Breast epithelium (tissue), 4 donors: ENCODE measurements around the gene HIGD1A. TPM values are rescaled to one million over a fixed set of nuclear protein-coding genes. Genes with fewer than 3 reads are reported as not detected.
A peak's percentile ranks its signal among the peaks of the same experiment; 100 is the strongest.

Source experiments
- DNase-seq, 2 donors: peaks; one replicate each; pipeline ENCODE4 v3.0.0-alpha.2; 2019; ENCODE audit warnings: low spot score in 2 of 2
- H3K27ac ChIP-seq, 2 donors: fragments of 200-600 bp; sonication (generic) in 1 of 2; one replicate each; pipeline ENCODE4 v1.5.1; 2016 to 2019; ENCODE audit warnings: mild to moderate bottlenecking in 1 of 2
- H3K27me3 ChIP-seq, 2 donors: fragments of 200-600 bp; sonication (generic) in 1 of 2; one replicate each; pipeline versions ENCODE4 v1.5.1 to v1.6.0; 2017 to 2019; ENCODE audit warnings: control low read depth in 1 of 2, mild to moderate bottlenecking in 1 of 2
- H3K36me3 ChIP-seq: fragments of 200-600 bp; one replicate; pipeline ENCODE4 v1.5.1; 2019
- H3K4me1 ChIP-seq, 2 donors: fragments of 200-600 bp; sonication (generic); one replicate each; pipeline ENCODE4 v1.5.1; 2016 to 2019; ENCODE audit warnings: control low read depth in 1 of 2
- H3K4me3 ChIP-seq, 3 donors: fragments of 200-600 bp; sonication (generic); 1 replicate in 2 of 3; 2 replicates in 1 of 3; pipeline ENCODE4 v1.5.1; 2016 to 2019; ENCODE audit warnings: mild to moderate bottlenecking in 3 of 3, moderate library complexity in 2 of 3
- H3K9me3 ChIP-seq, 2 donors: fragments of 200-600 bp; sonication (generic) in 1 of 2; one replicate each; pipeline ENCODE4 v1.5.1; 2016 to 2019; ENCODE audit warnings: control low read depth in 1 of 2
- CTCF ChIP-seq, 3 donors: fragments of 450-650 bp; IDR thresholded peaks; one replicate each; pipeline ENCODE4 v1.5.1; 2016 to 2017; ENCODE audit warnings: antibody characterized with exemption in 3 of 3, mild to moderate bottlenecking in 3 of 3, moderate library complexity in 3 of 3
- POLR2A ChIP-seq: fragments of 450-650 bp; IDR thresholded peaks from one replicate; pipeline ENCODE4 v1.6.1; 2016; ENCODE audit warnings: antibody characterized with exemption, mild to moderate bottlenecking, moderate library complexity
- POLR2AphosphoS5 ChIP-seq, 3 donors: sonication (generic); formaldehyde crosslinking; IDR thresholded peaks; one replicate each; pipeline ENCODE4 v1.6.1; 2017; ENCODE audit warnings: antibody characterized with exemption in 3 of 3
- intact Hi-C: fragments of 100-400 bp; cut with DNase I; formaldehyde crosslinking; loops from one replicate; pipeline ENCODE4 v1.15.1; 2023; ENCODE audit warnings: low total_unique reads
- total RNA-seq, 3 donors: library from RNA; depleted of rRNA; stranded (reverse); fragments of >200 nt; gene quantifications; one replicate each; pipeline ENCODE4 v1.1.0, GENCODE V29; 2016

Gene HIGD1A
- total RNA-seq, 3 donors from 2014 or later: 131 to 185 (median 148) TPM

- Histone ChIP-seq H3K27me3 (no peaks in the 10 kb centered on the region), H3K27ac (no peak overlapping the region), H3K4me3 (no peak overlapping the region), H3K36me3 (no peaks in the 10 kb centered on the region), H3K4me1 (no peaks in the 10 kb centered on the region), H3K9me3 (no peaks in the 10 kb centered on the region)
- no peak for TF ChIP-seq CTCF (IDR thresholded peaks at IDR 0.05)
- TF ChIP-seq POLR2AphosphoS5 (IDR thresholded peaks at IDR 0.05): no peak
- no peak for TF ChIP-seq POLR2A
- peak in 1 of 2 donors; percentile 12 for DNase-seq
- intact Hi-C loops: no loop called here
Measured at GRCh38 chr3:42733501-42734262, 70.6 kb downstream of the HIGD1A start.

Other genes with a start within 250 kb of the HIGD1A start
- gene SEC22C, start 222.5 kb downstream of the HIGD1A start, total RNA-seq: 10 to 100 TPM; 48.8 to 68.8 (median 61.9) TPM
- gene SS18L2, start 213.6 kb downstream of the HIGD1A start, total RNA-seq: 10 to 100 TPM; 19.8 to 29.5 (median 23.7) TPM
- gene NKTR, start 203.8 kb downstream of the HIGD1A start, total RNA-seq: 100 to 1,000 TPM; 132 to 214 (median 175) TPM
- gene ZBTB47, start 150.8 kb downstream of the HIGD1A start, total RNA-seq: 10 to 100 TPM; 18.0 to 61.8 (median 45.2) TPM
- gene KLHL40, start 119.0 kb downstream of the HIGD1A start, total RNA-seq: not detected
- 1 to 10 TPM in 1 of 3 donors, under 1 TPM in 1, not detected in 1; 0.32 to 1.6 TPM for gene HHATL, start 101.7 kb downstream of the HIGD1A start, total RNA-seq
- gene CCDC13, start 31.2 kb downstream of the HIGD1A start, total RNA-seq: 1 to 10 TPM; 2.3 to 2.9 (median 2.9) TPM
- 10 to 100 TPM in 1 of 3 donors, 1 to 10 TPM in 2; 1.8 to 15.8 (median 6.9) TPM for gene ACKR2, start 5.0 kb upstream of the HIGD1A start, total RNA-seq
- not detected for gene CYP8B1, start 71.4 kb upstream of the HIGD1A start, total RNA-seq
- 10 to 100 TPM in 2 of 3 donors, 1 to 10 TPM in 1; 8.2 to 17.4 (median 13.8) TPM for gene ZNF662, start 101.7 kb upstream of the HIGD1A start, total RNA-seq
- 10 to 100 TPM; 10.1 to 22.6 (median 20.5) TPM for gene GASK1A, start 174.8 kb upstream of the HIGD1A start, total RNA-seq